Measurements from ENCODE around the gene ZNF138. TPM values are rescaled to one million over a fixed set of nuclear protein-coding genes. Genes with fewer than 3 reads are reported as not detected.

Gene ZNF138
- 1 to 10 TPM; 3.0 to 4.5 (median 3.6) TPM for total RNA-seq
- 1 to 10 TPM; 3.3 to 3.7 TPM for polyA plus RNA-seq

DNA sequence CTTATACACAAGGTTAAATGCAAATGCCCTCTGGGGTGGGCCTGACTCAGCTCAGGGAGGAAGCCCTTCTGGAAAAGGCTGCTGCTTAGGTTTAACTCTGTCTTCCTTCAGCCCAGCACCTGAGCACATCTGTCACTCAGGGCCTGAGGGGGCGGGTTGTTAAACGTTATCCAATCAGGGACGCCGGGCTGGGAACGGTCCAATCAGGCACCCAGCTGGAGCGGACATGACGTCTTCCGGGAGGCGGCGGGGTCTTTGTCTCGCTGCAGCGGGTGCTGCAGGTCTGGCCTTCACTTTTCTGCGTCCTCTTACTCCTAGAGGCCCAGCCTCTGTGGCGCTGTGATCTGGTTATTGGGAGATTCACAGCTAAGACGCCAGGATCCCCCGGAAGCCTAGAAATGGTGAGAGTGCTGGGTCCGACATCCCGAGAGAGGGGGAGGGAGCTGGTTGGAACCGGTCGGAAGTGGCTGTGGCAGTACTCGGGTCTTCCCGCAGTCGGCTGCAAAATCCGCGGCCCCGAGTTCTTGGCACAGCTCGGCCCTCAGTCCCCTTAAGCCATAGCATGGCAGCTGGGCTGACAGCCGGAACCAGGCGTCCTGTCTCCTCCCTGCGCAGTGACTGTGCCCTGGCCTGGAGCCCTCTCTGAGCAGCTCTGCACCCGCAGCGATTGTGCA lies at the start of gene ZNF138:
ZNF138 (plus strand) TSS at position 258 of the 674 bp plus-strand sequence; CDS start at position 399, 141 bp downstream.
- DNase-seq = peak; percentile 92 to 97 (median 94)
- intact Hi-C loops (cut with DNase I) = no loop called here
- Histone ChIP-seq H3K4me1 (peaks cover 8 to 11% (median 8%) of the 10 kb centered on the region in 3 donors), H3K27ac (peak within 1 kb of the TSS; percentile 42 to 83 (median 76)), H3K36me3 (peaks cover 0 to 3% (median 0%) of the 10 kb centered on the region in 3 donors), H3K4me3 (peak within 1 kb of the TSS; percentile 52 to 88 (median 79)), H3K9me3 (no peaks in the 10 kb centered on the region), H3K27me3 (no peaks in the 10 kb centered on the region)
- ATAC-seq = peak; percentile 100
- 0% methylated on average over 32 of the region's 32 CpGs for WGBS, 2 donors
- FAIRE-seq = peak; percentile 88
- TF ChIP-seq, protein P1, sequence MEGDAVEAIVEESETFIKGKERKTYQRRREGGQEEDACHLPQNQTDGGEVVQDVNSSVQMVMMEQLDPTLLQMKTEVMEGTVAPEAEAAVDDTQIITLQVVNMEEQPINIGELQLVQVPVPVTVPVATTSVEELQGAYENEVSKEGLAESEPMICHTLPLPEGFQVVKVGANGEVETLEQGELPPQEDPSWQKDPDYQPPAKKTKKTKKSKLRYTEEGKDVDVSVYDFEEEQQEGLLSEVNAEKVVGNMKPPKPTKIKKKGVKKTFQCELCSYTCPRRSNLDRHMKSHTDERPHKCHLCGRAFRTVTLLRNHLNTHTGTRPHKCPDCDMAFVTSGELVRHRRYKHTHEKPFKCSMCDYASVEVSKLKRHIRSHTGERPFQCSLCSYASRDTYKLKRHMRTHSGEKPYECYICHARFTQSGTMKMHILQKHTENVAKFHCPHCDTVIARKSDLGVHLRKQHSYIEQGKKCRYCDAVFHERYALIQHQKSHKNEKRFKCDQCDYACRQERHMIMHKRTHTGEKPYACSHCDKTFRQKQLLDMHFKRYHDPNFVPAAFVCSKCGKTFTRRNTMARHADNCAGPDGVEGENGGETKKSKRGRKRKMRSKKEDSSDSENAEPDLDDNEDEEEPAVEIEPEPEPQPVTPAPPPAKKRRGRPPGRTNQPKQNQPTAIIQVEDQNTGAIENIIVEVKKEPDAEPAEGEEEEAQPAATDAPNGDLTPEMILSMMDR (IDR thresholded peaks at IDR 0.05) = no peak

DNA sequence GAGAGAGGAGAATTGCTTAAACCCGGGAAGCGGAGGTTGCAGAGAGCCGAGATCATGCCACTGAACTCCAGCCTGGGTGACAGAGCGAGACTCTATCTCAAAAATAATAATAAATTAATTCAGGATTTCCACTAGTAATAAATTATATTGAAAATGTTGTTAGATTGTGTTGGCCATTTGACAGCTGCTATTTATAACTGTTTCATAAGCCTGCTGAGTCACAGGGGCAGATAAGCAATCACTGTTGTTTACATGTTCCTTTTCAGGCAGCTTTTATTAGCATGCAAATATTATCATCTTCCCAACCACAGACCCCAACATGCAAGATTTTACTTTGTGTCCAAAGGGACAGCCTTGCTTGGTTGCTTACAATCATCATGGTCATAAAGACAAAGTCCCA lies 49.5 kb upstream of the ZNF138 start:
- WGBS, 2 donors = 83 to 87% methylated on average over 4 of the region's 4 CpGs
- Histone ChIP-seq H3K9me3 (no peaks in the 10 kb centered on the region), H3K4me1 (no peaks in the 10 kb centered on the region), H3K4me3 (no peak overlapping the region), H3K27me3 (no peaks in the 10 kb centered on the region), H3K36me3 (no peaks in the 10 kb centered on the region), H3K27ac (no peak overlapping the region)
- FAIRE-seq (no peak), ATAC-seq (no peak), DNase-seq (no peak)
- intact Hi-C loops (cut with DNase I) = no loop called here
- TF ChIP-seq, protein P1 (IDR thresholded peaks at IDR 0.05) = no peak

DNA sequence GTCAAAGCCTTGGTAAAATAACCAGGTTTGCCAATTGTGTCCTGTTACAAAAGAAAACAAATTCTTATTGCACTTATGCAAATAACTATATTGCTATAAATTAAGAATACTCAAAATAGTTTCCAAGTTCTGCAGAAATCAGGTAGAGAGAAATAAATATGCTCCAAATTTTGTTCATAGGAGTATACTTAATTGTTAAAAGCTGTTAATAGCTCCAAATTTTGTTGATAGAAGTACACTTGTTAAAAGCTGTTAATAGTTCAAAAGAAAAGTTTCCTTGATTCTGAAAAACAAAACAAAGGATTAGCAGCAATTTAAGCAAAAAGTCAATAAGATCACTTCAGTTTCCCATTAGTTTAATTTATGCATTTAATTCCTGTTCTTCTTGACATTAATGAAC lies 46.4 kb upstream of the ZNF138 start:
- Histone ChIP-seq H3K36me3 (no peaks in the 10 kb centered on the region), H3K27ac (no peak overlapping the region), H3K9me3 (no peaks in the 10 kb centered on the region), H3K27me3 (no peaks in the 10 kb centered on the region), H3K4me1 (no peaks in the 10 kb centered on the region), H3K4me3 (no peak overlapping the region)
- TF ChIP-seq, protein P1 (IDR thresholded peaks at IDR 0.05) = no peak
- intact Hi-C loops (cut with DNase I) = no loop called here
- ATAC-seq (no peak), FAIRE-seq (no peak), DNase-seq (no peak)

DNA sequence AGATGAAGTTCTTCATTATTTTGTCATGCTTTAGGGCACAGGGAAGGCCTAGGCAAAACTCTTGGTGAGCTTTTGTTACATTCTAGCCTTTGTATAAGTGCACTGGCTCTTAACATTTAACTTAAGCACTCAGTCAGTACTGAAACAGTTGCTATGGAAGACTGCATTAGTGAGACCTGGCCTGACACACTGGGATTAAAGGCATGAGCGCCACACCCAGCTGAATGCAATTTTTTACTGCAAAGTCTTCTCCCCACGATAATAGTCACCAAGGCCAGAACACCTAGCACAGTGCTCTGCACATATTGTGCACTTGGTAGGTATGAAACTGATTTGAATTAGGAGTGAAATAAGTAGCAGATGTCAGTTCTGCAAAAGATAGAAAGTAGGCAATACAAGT lies 41.2 kb upstream of the ZNF138 start:
- H3K27me3 ChIP-seq = no peaks in the 10 kb centered on the region
- no peak for FAIRE-seq
- H3K27ac ChIP-seq = no peak overlapping the region
- H3K4me3 ChIP-seq = no peak overlapping the region
- TF ChIP-seq, protein P1 (IDR thresholded peaks at IDR 0.05) = no peak
- H3K36me3 ChIP-seq = no peaks in the 10 kb centered on the region
- no peaks in the 10 kb centered on the region for H3K9me3 ChIP-seq
- no peak for ATAC-seq
- no peak for DNase-seq
- intact Hi-C loops (cut with DNase I) = loop anchor here in 1 of 3 donors (10.0 kb wide), 1 partner anchor 622 kb away; the partner anchor contains the start of gene ZNF92
- WGBS, 2 donors = 56 to 80% methylated on average over 2 of the region's 2 CpGs
- no peaks in the 10 kb centered on the region for H3K4me1 ChIP-seq

DNA sequence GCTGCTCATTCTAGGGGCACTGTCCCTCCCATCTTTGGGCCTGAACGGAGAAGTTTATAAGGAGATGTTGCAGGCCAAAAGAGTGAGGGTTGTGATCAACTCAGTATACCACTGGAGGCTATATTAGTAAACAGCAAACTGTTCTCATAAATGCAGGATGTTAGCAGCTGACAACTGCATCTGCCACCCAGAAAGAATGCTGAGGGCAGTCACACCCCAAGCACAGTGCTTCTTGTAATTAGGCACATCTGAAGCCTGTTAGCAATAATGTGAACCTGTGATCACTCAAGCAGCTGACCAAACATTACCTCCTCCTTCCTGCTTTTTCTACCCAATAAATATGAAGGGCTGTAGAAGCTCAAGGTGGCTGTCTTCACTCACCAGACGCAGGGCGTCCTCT lies 38.4 kb upstream of the ZNF138 start:
- no peak overlapping the region for H3K4me3 ChIP-seq
- intact Hi-C loops (cut with DNase I) = loop anchor here in 1 of 3 donors (10.0 kb wide), 1 partner anchor 619 kb away; the partner anchor contains the start of gene ZNF92
- no peak for FAIRE-seq

More for the DNA sequence above, 38.4 kb upstream of the ZNF138 start:
- Histone ChIP-seq H3K27me3 (no peaks in the 10 kb centered on the region), H3K36me3 (no peaks in the 10 kb centered on the region), H3K27ac (no peak overlapping the region), H3K4me1 (no peaks in the 10 kb centered on the region), H3K9me3 (no peaks in the 10 kb centered on the region)
- no peak for ATAC-seq
- no peak for DNase-seq
- 73 to 76% methylated on average over 3 of the region's 3 CpGs for WGBS, 2 donors
- TF ChIP-seq, protein P1 (IDR thresholded peaks at IDR 0.05) = no peak

Measured in pancreas (tissue), 10 donors.